Kidney (tissue), 14 donors: ENCODE results near the gene CAVIN1. TPM values are rescaled to one million over a fixed set of nuclear protein-coding genes. Genes with fewer than 3 reads are reported as not detected.

ENCODE experiments used
- DNase-seq, 5 donors: peaks; one replicate each; pipeline ENCODE4 v3.0.0-alpha.2; 2013 to 2020
- FAIRE-seq: peaks from 2 replicates; lab custom pipeline; 2012; peaks lifted over from hg19 to GRCh38; lab: Jason Lieb, UNC
- H3K27ac ChIP-seq, 2 donors: one replicate each; pipeline ENCODE4 v1.7.0; 2013; ENCODE audit warnings: low read depth in 2 of 2, low read length in 2 of 2, inconsistent platforms in 1 of 2
- H3K27me3 ChIP-seq: one replicate; pipeline ENCODE4 v1.7.1; 2013; ENCODE audit warnings: low read length, inconsistent platforms; ENCODE audit not compliant: control insufficient read depth, insufficient read depth
- H3K36me3 ChIP-seq, 3 donors: one replicate each; pipeline versions ENCODE4 v1.7.0 to v1.7.1; 2013; ENCODE audit warnings: low read length in 3 of 3, control low read depth in 1 of 3, inconsistent platforms in 1 of 3; ENCODE audit not compliant: insufficient read depth in 3 of 3, control insufficient read depth in 2 of 3
- H3K4me1 ChIP-seq, 3 donors: one replicate each; pipeline versions ENCODE4 v1.7.0 to v1.7.1; 2013; ENCODE audit warnings: low read length in 3 of 3, inconsistent platforms in 1 of 3, low read depth in 1 of 3; ENCODE audit not compliant: control insufficient read depth in 2 of 3, insufficient read depth in 2 of 3
- H3K4me3 ChIP-seq, 3 donors: one replicate each; pipeline versions ENCODE4 v1.7.0 to v1.8.1; 2013; ENCODE audit warnings: low read length in 3 of 3, control low read depth in 1 of 3, inconsistent platforms in 1 of 3
- H3K9ac ChIP-seq, 3 donors: one replicate each; pipeline versions ENCODE4 v1.7.0 to v1.7.1; 2013; ENCODE audit warnings: low read length in 3 of 3, control low read depth in 1 of 3, inconsistent platforms in 1 of 3
- H3K9me3 ChIP-seq, 3 donors: one replicate each; pipeline versions ENCODE4 v1.7.0 to v1.7.1; 2013; ENCODE audit warnings: low read length in 3 of 3, control low read depth in 1 of 3, inconsistent platforms in 1 of 3; ENCODE audit not compliant: control insufficient read depth in 2 of 3, insufficient read depth in 1 of 3
- CTCF ChIP-seq: IDR thresholded peaks from 3 replicates; pipeline ENCODE4 v1.5.1; 2012; ENCODE audit warnings: mild to moderate bottlenecking, moderate library complexity, borderline replicate concordance; ENCODE audit not compliant: insufficient read depth; ENCODE audit errors: extremely low read depth
- intact Hi-C: fragments of 100-400 bp; cut with DNase I; formaldehyde crosslinking; loops from one replicate; pipeline ENCODE4 v1.11.1; 2022
- polyA plus RNA-seq: library from polyadenylated mRNA; stranded (reverse); fragments of 350-450 nt; fragmentation: Illumina TruSeq; extraction: RNeasy Lipid Tissue Mini Kit (QIAGEN cat#74804); gene quantifications from one replicate; pipeline ENCODE4 v1.2.3, GENCODE V29; 2014; ENCODE audit warnings: low read depth, low replicate concordance; ENCODE audit not compliant: insufficient read depth
- total RNA-seq: library from RNA; stranded (reverse); fragmentation: NEBNext Ultra II Directional; extraction: Animal tissue kit (Norgen Biotek cat#: 25700); gene quantifications from one replicate; pipeline ENCODE4 v1.2.1, GENCODE V29; 2021
- donor health status: control.
- donor health status: control.
- donor health status: control.
- donor health status: control.
- donor health status: control.
- donor health status: DM: yes; HTN: yes; CAD: no.
- donor health status: Normal renal cell carcinoma (clear cell type).

The CAVIN1 gene
- total and polyA plus RNA-seq, 2 donors from 2014 or later = 67.1 to 204 TPM

- Histone ChIP-seq H3K27me3 (no peaks in the 10 kb centered on the region), H3K9ac (no peak overlapping the region), H3K27ac (no peak overlapping the region), H3K4me3 (no peak overlapping the region), H3K9me3 (no peaks in the 10 kb centered on the region), H3K4me1 (peaks cover 0 to 23% (median 12%) of the 10 kb centered on the region in 3 donors), H3K36me3 (no peaks in the 10 kb centered on the region)
- DNase-seq (no peak), FAIRE-seq (no peak)
- intact Hi-C loops = no loop called here
- TF ChIP-seq CTCF = no peak
These were observed 42.1 kb downstream of the CAVIN1 start for GRCh38 chr17:42380935-42381334.

- FAIRE-seq (no peak), DNase-seq (peak in 3 of 5 donors; percentile 33 to 75 (median 73))
- peak overlapping the region; percentile 68 to 85 for H3K27ac ChIP-seq
- peak overlapping the region; percentile 11 to 65 (median 53) for H3K9ac ChIP-seq
- peaks cover 0 to 23% (median 12%) of the 10 kb centered on the region in 3 donors for H3K4me1 ChIP-seq
- no peak for TF ChIP-seq CTCF
- no peaks in the 10 kb centered on the region for H3K27me3 ChIP-seq
- no peaks in the 10 kb centered on the region for H3K36me3 ChIP-seq
- H3K4me3 ChIP-seq = peak overlapping the region; percentile 26 to 64 (median 46)
- no peaks in the 10 kb centered on the region for H3K9me3 ChIP-seq
- intact Hi-C loops = no loop called here
These were observed 44.0 kb downstream of the CAVIN1 start for GRCh38 chr17:42378959-42379594.

GRCh38 chr17:42378359-42378958 lies 44.6 kb downstream of the CAVIN1 start:
- FAIRE-seq = no peak
- H3K27me3 ChIP-seq = no peaks in the 10 kb centered on the region
- TF ChIP-seq CTCF = no peak
- no peaks in the 10 kb centered on the region for H3K9me3 ChIP-seq
- peaks cover 0 to 23% (median 12%) of the 10 kb centered on the region in 3 donors for H3K4me1 ChIP-seq
- peak overlapping the region; percentile 68 to 85 for H3K27ac ChIP-seq
- H3K9ac ChIP-seq = peak overlapping the region in 2 of 3 donors; percentile 37 to 53
- intact Hi-C loops = no loop called here
- no peak for DNase-seq
- no peaks in the 10 kb centered on the region for H3K36me3 ChIP-seq
- H3K4me3 ChIP-seq = peak overlapping the region in 2 of 3 donors; percentile 46 to 64
